GM18867 (cell line): Measurements from ENCODE around the gene PDZD7.
A peak's percentile ranks its signal among the peaks of the same experiment; 100 is the strongest.

Source experiments
- ATAC-seq: cut with Tn5 transposase; IDR thresholded peaks from one replicate; pipeline ENCODE4 v1.9.1; 2021; ENCODE audit warnings: mild to moderate bottlenecking, moderate library complexity; ENCODE audit not compliant: unreplicated experiment

PDZD7 gene

DNA sequence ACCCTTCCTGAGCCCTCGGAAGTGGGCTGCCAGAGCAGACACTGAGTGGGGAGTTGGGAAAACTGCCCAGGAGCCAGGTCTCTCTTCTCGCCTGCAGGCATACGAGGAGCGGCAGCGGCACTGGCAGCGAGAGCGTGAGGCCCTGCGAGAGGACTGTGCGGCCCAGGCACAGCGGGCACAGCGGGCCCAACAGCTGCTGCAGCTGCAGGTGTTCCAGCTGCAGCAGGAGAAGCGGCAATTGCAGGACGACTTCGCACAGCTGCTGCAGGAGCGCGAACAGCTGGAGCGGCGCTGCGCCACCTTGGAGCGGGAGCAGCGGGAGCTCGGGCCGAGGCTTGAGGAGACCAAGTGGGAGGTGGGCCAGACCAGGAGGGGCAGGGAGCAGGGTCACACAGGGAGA, 25.6 kb downstream of the PDZD7 start:
- ATAC-seq, result no peak

GRCh38 chr10:101003639-101004206, 27.2 kb downstream of the PDZD7 start:
- no peak for ATAC-seq

- ATAC-seq, result no peak
Measured at GRCh38 chr10:101002456-101002855, 28.5 kb downstream of the PDZD7 start.

- no peak for ATAC-seq
Measured at GRCh38 chr10:101001659-101002035, 29.3 kb downstream of the PDZD7 start.

GRCh38 chr10:101000915-101001658, 29.8 kb downstream of the PDZD7 start:
- no peak for ATAC-seq

- ATAC-seq, result no peak
Measured at GRCh38 chr10:101000127-101000914, 30.6 kb downstream of the PDZD7 start.

- no peak for ATAC-seq
Measured at GRCh38 chr10:100999742-101000126, 31.2 kb downstream of the PDZD7 start, which contains the start of gene LZTS2. TSS of gene LZTS2 (plus strand) at chr10:100999808. CDS start at chr10:101002539, 2,731 bp downstream.

- peak; percentile 55 for ATAC-seq
Measured at GRCh38 chr10:100998991-100999741, 31.8 kb downstream of the PDZD7 start.

- peak; percentile 25 for ATAC-seq
Measured at GRCh38 chr10:100998183-100998990, 32.5 kb downstream of the PDZD7 start.

- ATAC-seq, result peak; percentile 37
Measured at GRCh38 chr10:100997360-100998182, 33.4 kb downstream of the PDZD7 start.

DNA sequence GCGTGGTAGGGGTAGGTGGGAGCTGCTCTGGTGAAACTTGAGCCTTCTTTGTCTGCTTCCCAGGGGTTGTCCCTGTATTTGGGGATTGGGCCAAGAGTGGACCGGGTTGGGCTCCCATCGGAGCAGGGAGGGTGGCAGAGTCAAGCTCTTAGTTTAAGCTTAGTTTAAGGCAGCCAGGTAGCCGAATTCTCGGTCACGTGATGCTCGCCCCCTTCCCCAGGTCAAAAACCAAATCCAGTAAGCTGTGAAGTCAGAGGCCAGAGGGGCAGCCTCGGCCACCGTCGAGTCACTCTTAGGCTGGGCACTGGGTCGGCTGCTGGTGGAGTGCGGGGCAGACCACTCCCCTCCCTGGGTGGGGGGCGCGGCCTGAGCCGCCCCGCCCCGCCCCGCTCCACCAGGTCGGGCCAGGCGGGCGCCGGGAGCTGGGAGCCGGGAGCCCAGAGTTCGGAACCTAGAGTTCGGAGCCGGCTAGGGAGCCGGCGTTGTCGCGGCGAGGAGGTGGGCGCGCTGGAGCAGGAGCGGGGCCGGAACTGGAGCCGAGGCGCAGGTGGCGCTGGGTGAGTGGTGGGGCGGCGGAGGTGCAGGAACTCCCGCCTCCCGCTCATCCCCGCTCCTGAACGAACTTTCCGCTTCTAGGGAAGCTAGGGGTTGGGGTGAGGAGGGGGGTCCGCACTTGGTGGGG, 34.1 kb downstream of the PDZD7 start:
- no peak for ATAC-seq

DNA sequence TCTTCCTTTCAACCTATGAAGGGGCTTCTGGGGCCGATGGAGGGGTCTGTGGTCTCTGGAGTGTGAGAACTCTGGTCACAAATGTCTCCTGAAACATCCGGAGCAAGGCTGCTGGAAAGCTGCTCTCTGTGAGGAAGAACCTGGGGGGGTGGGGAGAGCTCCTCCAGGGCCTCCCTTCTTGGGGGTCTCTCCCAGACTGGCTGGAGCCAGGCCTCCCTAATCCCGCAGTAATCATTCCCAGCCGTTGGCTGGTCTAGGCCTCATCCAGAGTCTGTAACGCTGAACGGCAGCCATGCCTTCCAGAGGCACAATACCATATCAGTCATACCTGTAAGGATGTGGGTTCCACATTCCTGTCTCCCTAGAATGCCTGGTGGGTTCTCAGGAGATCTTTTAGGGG, 35.7 kb downstream of the PDZD7 start:
- ATAC-seq, result no peak

DNA sequence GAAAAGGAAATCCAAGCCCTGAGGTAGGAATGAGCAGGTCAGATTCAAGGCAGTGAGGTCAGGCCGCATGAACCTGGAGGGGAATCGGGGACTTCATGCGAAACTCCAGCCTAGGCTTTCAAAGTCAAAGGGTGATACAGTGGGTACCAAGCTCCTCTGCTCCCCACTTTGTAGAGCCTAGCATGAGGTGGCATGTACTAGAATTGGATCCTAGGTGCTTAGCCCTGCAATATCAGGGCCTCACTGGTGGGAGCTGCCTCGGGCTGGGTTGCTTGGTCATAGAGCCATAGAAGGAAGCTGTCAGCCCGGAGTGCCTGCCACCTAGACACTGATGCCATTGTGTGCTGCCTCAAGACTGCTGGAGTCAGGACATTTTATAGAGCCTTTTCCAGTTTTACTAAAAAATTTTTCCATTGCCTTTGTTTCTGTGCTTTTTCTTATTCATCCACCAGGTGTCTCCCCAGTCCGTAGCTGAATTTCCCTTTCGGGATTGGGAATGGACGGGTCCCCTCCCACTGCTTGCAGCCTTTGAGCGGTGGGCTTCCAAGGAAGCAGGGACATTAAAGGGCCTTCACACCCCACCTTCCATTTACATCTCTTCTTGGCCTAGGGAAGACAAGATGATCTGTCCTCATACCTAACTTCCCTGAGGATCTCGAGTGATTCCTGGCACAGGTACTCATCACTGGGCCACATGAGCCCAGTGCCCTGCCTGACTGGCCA, 36.8 kb downstream of the PDZD7 start:
- no peak for ATAC-seq

DNA sequence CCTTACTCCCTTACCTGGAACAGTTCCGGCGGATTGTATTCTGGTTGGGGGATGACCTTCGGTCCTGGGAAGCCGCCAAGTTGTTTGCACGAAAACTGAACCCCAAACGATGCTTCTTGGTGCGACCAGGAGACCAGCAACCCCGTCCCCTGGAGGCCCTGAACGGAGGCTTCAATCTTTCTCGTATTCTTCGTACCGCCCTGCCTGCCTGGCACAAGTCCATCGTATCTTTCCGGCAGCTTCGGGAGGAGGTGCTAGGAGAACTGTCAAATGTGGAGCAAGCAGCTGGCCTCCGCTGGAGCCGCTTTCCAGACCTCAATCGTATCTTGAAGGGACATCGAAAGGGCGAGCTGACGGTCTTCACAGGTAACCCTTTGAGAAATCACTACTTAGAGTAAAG, 41.8 kb downstream of the PDZD7 start:
- no peak for ATAC-seq

DNA sequence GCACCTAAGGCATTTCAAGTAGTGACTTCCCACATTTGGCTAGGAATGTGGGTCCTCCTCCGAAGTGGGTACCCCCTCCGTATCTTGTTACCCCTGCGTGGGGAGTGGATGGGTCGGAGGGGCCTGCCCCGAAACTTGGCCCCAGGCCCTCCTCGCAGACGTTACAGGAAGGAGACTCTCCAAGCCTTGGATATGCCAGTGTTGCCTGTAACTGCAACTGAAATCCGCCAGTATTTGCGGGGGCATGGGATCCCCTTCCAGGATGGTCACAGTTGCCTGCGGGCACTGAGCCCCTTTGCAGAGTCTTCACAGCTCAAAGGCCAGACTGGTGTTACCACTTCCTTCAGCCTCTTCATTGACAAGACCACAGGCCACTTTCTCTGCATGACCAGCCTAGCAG, 42.8 kb downstream of the PDZD7 start:
- ATAC-seq, result no peak

- ATAC-seq, result no peak
Measured at GRCh38 chr10:100987685-100988049, 43.3 kb downstream of the PDZD7 start.

GRCh38 chr10:100986952-100987684, 43.8 kb downstream of the PDZD7 start, which contains the start of the genes MRPL43 and TWNK:
TSS of gene MRPL43 (minus strand) at chr10:100987497. CDS start at chr10:100987443, 54 bp downstream.
TSS of gene TWNK (plus strand) at chr10:100987543. CDS start at chr10:100988211, 668 bp downstream.
- peak; percentile 78 for ATAC-seq

GRCh38 chr10:100986623-100986951, 44.3 kb downstream of the PDZD7 start:
- ATAC-seq, result no peak
